Inflammatory macrophage (primary cell): ENCODE measurements around the gene SOAT2.
"Not testable (repeated sequence)": the region's sequence is repeated elsewhere in the genome, so short reads cannot be mapped to it uniquely, and the experiment has no call there.

Experiments used
- DNase-seq, 2 donors: peaks; one replicate each; pipeline ENCODE4 v3.0.0-alpha.2; 2020 to 2022

The SOAT2 gene

DNA sequence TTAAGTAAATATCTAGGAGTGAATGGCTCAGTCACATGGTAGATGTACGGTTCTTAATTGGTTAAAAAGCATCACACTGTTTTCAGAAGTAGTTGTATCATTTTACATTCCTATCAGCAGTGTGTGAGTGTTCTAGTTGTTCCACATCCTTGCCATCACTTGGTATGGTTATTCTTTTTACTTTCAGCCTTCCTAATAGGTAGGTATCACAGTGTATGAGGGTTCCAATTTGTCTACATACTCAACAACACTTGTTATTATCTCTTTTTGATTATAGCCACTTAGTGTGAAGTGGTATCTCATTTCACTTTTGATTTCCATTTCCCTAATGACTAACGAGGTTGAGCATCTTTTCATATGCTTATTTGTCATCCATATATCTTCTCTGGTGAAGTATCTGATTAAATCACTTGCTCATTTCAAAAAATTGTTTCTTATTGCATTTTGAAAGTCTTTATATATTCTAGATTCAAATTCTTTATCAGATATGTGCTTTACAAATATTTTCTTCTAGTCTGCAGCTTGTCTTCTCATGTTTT lies 20.6 kb upstream of the SOAT2 start:
- no peak for DNase-seq

- no peak for DNase-seq
These were observed 16.9 kb upstream of the SOAT2 start for GRCh38 chr12:53086361-53086760.

DNA sequence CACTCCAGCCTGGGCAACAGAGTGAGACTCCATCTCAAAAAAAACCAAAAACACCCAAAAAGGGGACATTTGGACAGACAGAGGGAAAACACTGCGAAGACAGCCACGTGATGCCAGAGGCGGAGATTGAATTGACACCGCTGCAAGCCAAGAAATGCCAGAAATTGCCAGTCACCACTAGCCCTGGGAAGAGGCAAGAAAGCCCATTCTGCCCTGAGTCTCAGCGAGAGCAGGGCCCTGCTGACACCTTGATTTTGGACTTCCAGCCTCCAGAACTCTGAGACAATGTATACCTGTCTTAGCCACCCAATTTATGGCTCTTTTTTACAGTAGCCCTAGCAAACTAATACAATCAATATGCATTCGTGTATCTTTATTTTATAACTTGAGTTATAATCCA lies 13.2 kb upstream of the SOAT2 start:
- DNase-seq: no peak

DNA sequence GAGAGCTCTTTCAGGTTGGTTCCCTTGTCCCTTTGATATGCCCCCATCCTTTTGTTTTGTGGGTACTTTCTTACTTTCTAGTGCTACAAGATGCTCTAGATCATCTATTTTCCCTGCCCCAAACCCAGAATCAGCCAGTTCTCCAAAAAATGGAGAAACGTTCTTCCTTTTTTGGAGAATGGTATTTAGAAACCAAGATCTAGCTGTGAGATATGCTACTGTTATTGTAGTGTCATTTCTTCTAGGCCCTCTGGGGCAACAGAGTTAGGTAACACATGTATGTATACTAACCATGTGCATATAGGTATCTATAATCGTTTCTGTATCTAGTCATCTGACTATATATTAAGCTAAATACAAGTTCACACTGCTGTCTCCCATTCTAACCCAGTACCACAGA lies 12.7 kb upstream of the SOAT2 start:
- DNase-seq: peak in 1 of 2 donors; percentile 5

DNA sequence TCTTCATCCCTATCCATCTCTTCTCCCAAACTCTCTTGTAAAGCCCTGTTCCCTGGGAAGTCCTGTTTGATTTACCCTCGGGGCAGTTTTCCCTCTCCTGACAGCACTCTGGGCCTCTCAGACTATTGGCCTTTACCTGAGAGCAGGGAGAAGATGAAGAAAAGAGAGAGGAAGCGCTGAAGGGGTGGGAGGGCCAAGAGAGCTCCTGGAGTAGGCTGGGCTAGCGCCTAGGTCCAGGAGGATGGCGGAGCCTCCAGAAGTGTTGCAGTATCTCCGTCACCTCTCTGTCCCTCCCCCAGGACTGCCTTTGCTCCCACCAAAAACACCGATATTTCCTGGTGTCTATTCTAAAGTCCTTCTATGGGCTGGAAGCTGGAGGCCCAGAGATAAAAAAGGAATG lies 11.5 kb upstream of the SOAT2 start:
- DNase-seq: no peak

DNA sequence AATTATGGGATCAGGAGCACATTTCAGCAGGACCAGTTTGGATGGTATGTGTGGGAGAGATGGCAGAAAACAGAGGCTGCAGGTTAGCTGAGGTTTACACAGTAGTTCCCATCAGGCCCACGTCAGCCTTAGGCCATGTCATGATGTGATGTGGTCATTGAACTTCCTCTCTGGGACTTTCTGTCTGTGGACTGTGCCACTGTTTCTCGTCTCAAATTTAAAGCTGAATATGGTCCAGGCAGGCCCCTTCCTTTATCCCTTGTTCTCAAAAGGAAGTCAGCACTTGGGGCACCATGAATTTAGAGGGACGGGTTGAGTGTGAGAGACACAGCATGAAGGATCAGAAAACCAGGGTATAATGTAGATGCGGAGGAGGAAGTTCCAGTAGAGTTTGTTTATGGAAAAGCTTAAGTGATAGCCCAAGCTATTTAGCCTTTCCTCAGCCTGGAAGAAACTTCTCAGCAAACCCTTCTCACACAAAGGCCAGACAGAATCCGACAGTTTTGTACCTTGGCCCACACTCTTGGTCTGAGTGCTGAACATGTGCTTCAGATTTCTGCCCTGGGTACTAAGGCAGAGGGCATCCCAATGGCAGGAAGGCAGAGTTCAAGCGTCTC lies 9.4 kb upstream of the SOAT2 start:
- DNase-seq: peak; percentile 72 to 81

GRCh38 chr12:53094394-53094787 lies 8.9 kb upstream of the SOAT2 start:
- peak; percentile 15 to 30 for DNase-seq

DNA sequence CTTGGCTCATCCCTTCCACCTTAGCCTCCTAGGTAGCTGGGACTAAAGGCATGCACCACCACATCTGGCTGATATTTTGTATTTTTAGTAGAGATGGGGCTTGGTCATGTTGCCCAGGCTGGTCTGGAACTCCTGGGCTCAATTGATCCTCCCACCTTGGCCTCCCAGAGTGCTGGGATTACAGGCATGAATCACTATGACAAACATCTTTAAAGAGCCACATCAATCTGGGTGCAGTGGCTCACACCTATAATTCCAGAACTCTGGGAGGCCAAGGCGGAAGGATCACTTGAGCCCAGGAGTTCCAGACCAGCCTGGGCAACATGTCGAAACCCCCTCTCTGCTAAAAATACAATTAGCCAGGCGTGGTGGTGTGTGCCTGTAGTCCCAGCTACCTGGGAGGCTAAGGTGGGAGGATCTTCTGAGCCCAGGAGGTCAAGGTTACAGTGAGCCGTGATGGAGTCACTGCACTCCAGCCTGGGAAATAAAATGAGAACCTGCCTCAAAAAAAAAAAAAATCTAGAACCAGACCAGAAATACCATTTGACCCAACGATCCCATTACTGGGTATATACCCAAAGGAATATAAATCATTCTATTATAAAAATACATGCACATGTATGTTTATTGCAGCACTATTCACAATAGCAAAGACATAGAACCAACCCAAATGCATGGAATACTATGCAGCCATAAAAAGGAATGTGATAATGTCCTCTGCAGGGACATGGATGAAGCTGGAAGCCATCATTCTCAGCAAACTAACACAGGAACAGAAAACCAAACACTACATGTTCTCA lies 8.3 kb upstream of the SOAT2 start:
- not testable (repeated sequence) for DNase-seq

- DNase-seq: not testable (repeated sequence)
These were observed 7.7 kb upstream of the SOAT2 start for GRCh38 chr12:53095596-53095895.

DNA sequence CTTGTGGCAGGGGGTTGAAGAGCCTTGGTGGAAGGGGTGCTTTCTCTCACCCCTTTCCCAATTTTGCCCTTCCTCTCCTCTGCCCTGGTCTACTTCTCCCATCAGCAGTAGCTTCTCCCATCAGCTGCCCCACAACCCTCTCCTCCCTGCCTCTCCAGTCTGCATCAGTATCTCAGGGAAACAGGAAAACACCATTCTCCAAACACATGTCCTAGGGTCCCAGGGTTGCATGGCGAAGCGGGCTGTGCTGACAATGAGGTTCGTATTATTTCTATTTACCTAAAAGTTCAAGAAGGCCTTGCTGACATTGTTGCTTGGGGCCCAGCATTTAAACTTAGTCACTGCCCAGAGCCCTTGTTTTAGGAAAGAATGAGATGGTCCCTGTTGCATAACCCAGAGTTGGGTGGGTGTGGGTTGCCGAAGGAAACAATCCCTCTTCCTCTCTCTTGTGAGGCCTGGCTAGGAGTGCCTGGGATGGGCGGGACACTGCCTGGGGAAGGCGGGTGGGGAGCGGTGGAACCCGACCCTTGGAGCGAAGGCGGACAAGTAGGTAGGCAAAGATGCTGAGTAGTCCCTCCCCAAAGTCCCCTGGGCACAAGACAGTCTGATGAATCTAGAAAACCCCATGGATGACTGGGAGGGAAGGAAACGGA lies 7.1 kb upstream of the SOAT2 start:
- peak; percentile 56 to 84 for DNase-seq

GRCh38 chr12:53096759-53097158 lies 6.5 kb upstream of the SOAT2 start:
- no peak for DNase-seq

- no peak for DNase-seq
These were observed 6.1 kb upstream of the SOAT2 start for GRCh38 chr12:53097207-53097563.

GRCh38 chr12:53097564-53098353 lies 5.5 kb upstream of the SOAT2 start, which contains the start of gene IGFBP6:
Gene IGFBP6 (plus strand): TSS chr12:53097667. CDS start chr12:53097718, 51 bp downstream.
- peak; percentile 8 to 55 for DNase-seq

- DNase-seq: no peak
These were observed 4.8 kb upstream of the SOAT2 start for GRCh38 chr12:53098354-53098981.

- peak; percentile 74 to 84 for DNase-seq
These were observed 4.0 kb upstream of the SOAT2 start for GRCh38 chr12:53099071-53099882.

- no peak for DNase-seq
These were observed 2.7 kb upstream of the SOAT2 start for GRCh38 chr12:53100466-53101151.

DNA sequence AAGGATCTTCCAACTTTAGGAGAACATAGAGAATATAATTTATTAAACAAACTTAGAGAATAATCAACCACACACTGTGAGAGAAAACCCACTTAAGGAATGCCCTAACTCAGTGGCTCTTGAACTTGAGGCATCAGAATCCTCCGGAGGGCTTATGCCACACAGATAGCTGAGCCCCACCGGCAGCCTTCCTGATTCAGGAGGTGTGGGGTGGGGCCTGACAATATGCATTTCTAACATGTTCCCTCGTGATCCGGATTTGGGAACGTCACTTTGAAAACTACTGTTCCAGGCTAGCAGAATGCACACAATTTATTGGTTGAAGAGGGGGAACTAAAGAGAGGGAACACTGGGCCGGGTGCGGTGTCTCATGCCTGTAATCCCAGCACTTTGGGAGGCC lies 2.0 kb upstream of the SOAT2 start:
- no peak for DNase-seq

- DNase-seq: peak; percentile 52 to 56
These were observed 1.1 kb upstream of the SOAT2 start for GRCh38 chr12:53101931-53102781.

- DNase-seq: peak; percentile 38 to 69
These were observed 597 bp downstream of the SOAT2 start for GRCh38 chr12:53103860-53104305.

DNA sequence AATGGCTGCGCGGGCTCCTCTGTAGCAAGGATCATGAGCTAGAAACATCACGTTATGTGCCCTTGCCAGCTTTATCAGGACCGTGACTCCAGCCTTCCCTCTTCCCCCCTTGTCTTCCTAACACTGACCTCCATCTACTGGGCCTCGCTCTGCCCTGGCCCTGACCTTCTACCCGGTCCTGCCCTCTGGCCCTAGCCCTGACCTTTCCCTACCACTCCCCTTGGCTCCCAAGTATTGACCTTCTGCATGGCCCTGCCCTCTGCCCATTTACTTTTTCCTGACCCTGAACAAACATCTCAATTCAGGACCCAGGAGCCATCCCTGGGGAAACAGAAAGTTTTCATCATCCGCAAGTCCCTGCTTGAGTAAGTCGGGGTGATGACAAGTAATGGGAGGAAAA lies 2.0 kb downstream of the SOAT2 start:
- no peak for DNase-seq
